IPS DF 4.7 (cell line): ENCODE results near the gene JARID2.
"Not testable (repeated sequence)": the region's sequence is repeated elsewhere in the genome, so short reads cannot be mapped to it uniquely, and the experiment has no call there.

ENCODE experiments used
- DNase-seq: peaks from one replicate; pipeline ENCODE4 v3.0.0-alpha.2; 2013; ENCODE audit warnings: low spot score; ENCODE audit errors: extremely low read depth

JARID2 gene

GRCh38 chr6:15287670-15288375 is 42.0 kb downstream of the JARID2 start:
- no peak for DNase-seq

GRCh38 chr6:15288856-15289255 is 43.0 kb downstream of the JARID2 start:
- DNase-seq: no peak

- DNase-seq: not testable (repeated sequence)
These were observed 43.6 kb downstream of the JARID2 start for GRCh38 chr6:15289456-15289855.

- DNase-seq: no peak
These were observed 44.3 kb downstream of the JARID2 start for GRCh38 chr6:15290067-15290680.

GRCh38 chr6:15290962-15291704 is 45.3 kb downstream of the JARID2 start:
- no peak for DNase-seq

GRCh38 chr6:15292721-15293302 is 46.9 kb downstream of the JARID2 start:
- no peak for DNase-seq

- no peak for DNase-seq
These were observed 47.8 kb downstream of the JARID2 start for GRCh38 chr6:15293674-15294073.

GRCh38 chr6:15294504-15294903 is 48.6 kb downstream of the JARID2 start:
- DNase-seq: no peak

GRCh38 chr6:15296249-15296648 is 50.4 kb downstream of the JARID2 start:
- no peak for DNase-seq

GRCh38 chr6:15296735-15297134 is 50.9 kb downstream of the JARID2 start:
- no peak for DNase-seq

- DNase-seq: not testable (repeated sequence)
These were observed 51.3 kb downstream of the JARID2 start for GRCh38 chr6:15297167-15297566.

- no peak for DNase-seq
These were observed 52.2 kb downstream of the JARID2 start for GRCh38 chr6:15297895-15298590.

GRCh38 chr6:15299430-15300131 is 53.7 kb downstream of the JARID2 start:
- DNase-seq: no peak

GRCh38 chr6:15301179-15302006 is 55.5 kb downstream of the JARID2 start:
- DNase-seq: no peak

- DNase-seq: no peak
These were observed 57.5 kb downstream of the JARID2 start for GRCh38 chr6:15303162-15303919.

GRCh38 chr6:15303920-15304291 is 58.0 kb downstream of the JARID2 start:
- DNase-seq: no peak

- DNase-seq: no peak
These were observed 58.6 kb downstream of the JARID2 start for GRCh38 chr6:15304337-15305042.

- no peak for DNase-seq
These were observed 59.6 kb downstream of the JARID2 start for GRCh38 chr6:15305496-15305895.

- no peak for DNase-seq
These were observed 60.0 kb downstream of the JARID2 start for GRCh38 chr6:15305909-15306308.
